SK-N-SH treated with all-trans-retinoic acid at 6 μM for 48 hours (cell line): ENCODE measurements around the gene DHX36.

Experiments
- ATAC-seq: fragments of 200-7000 bp; cut with Tn5 transposase; 3 replicates; pipeline ENCODE4 v1.9.1; 2020; ENCODE audit warnings: mild to moderate bottlenecking, moderate library complexity
- ARNTL ChIP-seq: fragments of 450-650 bp; formaldehyde crosslinking; IDR thresholded peaks from 2 replicates; pipeline ENCODE4 v1.5.0; 2020; ENCODE audit warnings: low read depth, mild to moderate bottlenecking, moderate library complexity, borderline replicate concordance
- BACH2 ChIP-seq: fragments of 250-450 bp; sonication (Bioruptor Pico); IDR thresholded peaks from 2 replicates; pipeline ENCODE4 v1.9.0; 2021; ENCODE audit warnings: mild to moderate bottlenecking, borderline replicate concordance
- CREB5 ChIP-seq: fragments of 250-450 bp; sonication (Bioruptor Pico); IDR thresholded peaks from 2 replicates; pipeline ENCODE4 v1.5.1; 2020; ENCODE audit warnings: low read depth, mild to moderate bottlenecking, moderate library complexity
- CSDC2 ChIP-seq: fragments of 250-450 bp; sonication (Bioruptor Pico); IDR thresholded peaks from 2 replicates; pipeline ENCODE4 v1.5.0; 2020; ENCODE audit warnings: mild to moderate bottlenecking, moderate library complexity
- CSRNP3 ChIP-seq: fragments of 250-450 bp; sonication (Bioruptor Pico); IDR thresholded peaks from 2 replicates; pipeline ENCODE4 v1.5.1; 2021; ENCODE audit warnings: mild to moderate bottlenecking, moderate library complexity
- ESRRG ChIP-seq: fragments of 250-450 bp; sonication (Bioruptor Pico); IDR thresholded peaks from 2 replicates; pipeline ENCODE4 v1.6.1; 2021; ENCODE audit warnings: mild to moderate bottlenecking
- GLIS3 ChIP-seq: fragments of 250-450 bp; sonication (Bioruptor Pico); IDR thresholded peaks from 2 replicates; pipeline ENCODE4 v1.5.0; 2020; ENCODE audit warnings: mild to moderate bottlenecking, moderate library complexity
- ISL1 ChIP-seq: fragments of 250-450 bp; sonication (Bioruptor Pico); IDR thresholded peaks from 2 replicates; pipeline ENCODE4 v2.1.2; 2022; ENCODE audit warnings: mild to moderate bottlenecking, moderate library complexity
- PATZ1 ChIP-seq: fragments of 250-450 bp; sonication (Bioruptor Pico); IDR thresholded peaks from 2 replicates; pipeline ENCODE4 v1.8.0; 2020; ENCODE audit warnings: mild to moderate bottlenecking, moderate library complexity, borderline replicate concordance
- POU6F1 ChIP-seq: fragments of 250-450 bp; sonication (Bioruptor Pico); IDR thresholded peaks from 2 replicates; pipeline ENCODE4 v1.8.0; 2021; ENCODE audit warnings: low read depth, mild to moderate bottlenecking, moderate library complexity, borderline replicate concordance
- PPARA ChIP-seq: fragments of 250-450 bp; sonication (Bioruptor Pico); IDR thresholded peaks from 2 replicates; pipeline ENCODE4 v1.5.0; 2020; ENCODE audit warnings: mild to moderate bottlenecking, borderline replicate concordance
- RARB ChIP-seq: fragments of 250-450 bp; sonication (Bioruptor Pico); IDR thresholded peaks from 2 replicates; pipeline ENCODE4 v1.8.0; 2021; ENCODE audit warnings: mild to moderate bottlenecking, moderate library complexity
- SNAI2 ChIP-seq: fragments of 250-450 bp; sonication (Bioruptor Pico); IDR thresholded peaks from 2 replicates; pipeline ENCODE4 v1.5.0; 2020; ENCODE audit warnings: mild to moderate bottlenecking, moderate library complexity
- TSHZ2 ChIP-seq: fragments of 250-450 bp; sonication (Bioruptor Pico); IDR thresholded peaks from 2 replicates; pipeline ENCODE4 v1.5.0; 2020; ENCODE audit warnings: mild to moderate bottlenecking, moderate library complexity
- ZC3H10 ChIP-seq: fragments of 250-450 bp; sonication (Bioruptor Pico); IDR thresholded peaks from 2 replicates; pipeline ENCODE4 v1.5.1; 2021; ENCODE audit warnings: mild to moderate bottlenecking, moderate library complexity
- ZFP3 ChIP-seq: fragments of 250-450 bp; sonication (Bioruptor Pico); IDR thresholded peaks from 2 replicates; pipeline ENCODE4 v1.5.0; 2020; ENCODE audit warnings: mild to moderate bottlenecking, moderate library complexity
- ZFP30 ChIP-seq: fragments of 450-650 bp; formaldehyde crosslinking; IDR thresholded peaks from 2 replicates; pipeline ENCODE4 v1.5.0; 2022; ENCODE audit warnings: mild to moderate bottlenecking, moderate library complexity
- ZNF565 ChIP-seq: fragments of 450-650 bp; formaldehyde crosslinking; conservative IDR thresholded peaks from 2 replicates; pipeline ENCODE4 v1.5.0; 2020; ENCODE audit warnings: low read depth, mild to moderate bottlenecking, moderate library complexity
- ZNF70 ChIP-seq: fragments of 450-650 bp; formaldehyde crosslinking; IDR thresholded peaks from 2 replicates; pipeline ENCODE4 v1.5.0; 2020; ENCODE audit warnings: mild to moderate bottlenecking, moderate library complexity
- ZNF8 ChIP-seq: fragments of 450-650 bp; formaldehyde crosslinking; IDR thresholded peaks from 2 replicates; pipeline ENCODE4 v1.5.0; 2020; ENCODE audit warnings: mild to moderate bottlenecking, moderate library complexity

Gene DHX36

DNA sequence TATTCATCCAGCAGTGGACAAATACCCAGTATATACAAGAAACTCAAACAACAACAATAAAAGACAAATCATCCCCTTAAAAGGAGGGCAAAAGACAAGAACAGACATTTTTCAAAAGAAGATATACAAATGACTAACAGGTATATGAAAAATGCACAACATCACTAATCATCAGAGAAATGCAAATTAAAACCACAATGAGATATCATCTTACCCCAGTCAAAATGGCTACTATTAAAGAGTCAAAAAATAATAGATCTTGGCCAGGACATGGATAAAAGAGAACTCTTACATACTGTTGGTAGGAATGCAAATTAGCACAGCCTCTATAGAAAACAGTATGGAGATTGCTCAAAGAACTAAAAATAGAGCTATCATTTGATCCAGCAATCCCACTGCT, 16.9 kb downstream of the DHX36 start:
- TF ChIP-seq CREB5 (CRISPR knock-in tag) = no peak
- no peak for TF ChIP-seq GLIS3 (CRISPR knock-in tag)
- TF ChIP-seq CSRNP3 (CRISPR knock-in tag) = no peak
- no peak for TF ChIP-seq POU6F1 (CRISPR knock-in tag)
- no peak for TF ChIP-seq RARB (CRISPR knock-in tag)
- TF ChIP-seq ARNTL (CRISPR knock-in tag) = no peak
- no peak for TF ChIP-seq ZFP30 (CRISPR knock-in tag)
- TF ChIP-seq SNAI2 = no peak
- TF ChIP-seq CSDC2 = no peak
- TF ChIP-seq ZC3H10 (CRISPR knock-in tag) = no peak
- no peak for TF ChIP-seq ZNF8 (CRISPR knock-in tag)
- no peak for TF ChIP-seq BACH2 (CRISPR knock-in tag)
- no peak for TF ChIP-seq ZNF70 (CRISPR knock-in tag)
- no peak for TF ChIP-seq ESRRG (CRISPR knock-in tag)
- TF ChIP-seq ZNF565 = no peak
- TF ChIP-seq PPARA = no peak
- no peak for TF ChIP-seq TSHZ2 (CRISPR knock-in tag)
- no peak for TF ChIP-seq ZFP3 (CRISPR knock-in tag)
- TF ChIP-seq ISL1 = no peak
- TF ChIP-seq PATZ1 (CRISPR knock-in tag) = no peak

DNA sequence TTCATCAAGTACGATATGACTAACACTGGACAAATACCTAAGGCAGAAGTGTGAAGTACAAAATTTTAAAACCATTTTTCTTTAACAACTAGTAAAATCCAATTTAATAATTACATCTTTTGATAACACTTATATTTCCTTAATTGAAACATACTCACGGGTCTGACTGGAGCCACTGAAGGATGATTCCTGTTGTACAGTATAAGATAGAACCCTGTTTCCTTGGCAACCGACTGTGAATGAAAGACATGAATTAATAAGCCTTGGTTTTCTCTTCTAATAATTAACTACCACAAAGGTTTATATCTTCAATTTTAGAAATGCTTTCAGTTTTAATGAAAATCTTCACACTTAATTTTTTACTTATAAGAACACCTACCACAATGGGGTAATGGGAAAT, 19.4 kb downstream of the DHX36 start:
- no peak for TF ChIP-seq TSHZ2 (CRISPR knock-in tag)
- ATAC-seq = no peak

More for the DNA sequence above, 16.9 kb downstream of the DHX36 start:
- ATAC-seq = no peak
